ENCODE measurements around the gene TTLL8.

The TTLL8 gene

GRCh38 chr22:49972163-49973017 is 85.7 kb downstream of the TTLL8 start:
- TF ChIP-seq FOXP2 (optimal IDR thresholded peaks at IDR 0.05; ENCODE audit: borderline replicate concordance, extremely low read depth, extremely low read length, insufficient read depth) (no peak), SIN3A (IDR thresholded peaks at IDR 0.05; ENCODE audit: borderline replicate concordance, insufficient read depth, low read length) (no peak), POLR2AphosphoS5 (IDR thresholded peaks at IDR 0.05; ENCODE audit: low read depth, low read length) (no peak), TAF1 (IDR thresholded peaks at IDR 0.05; ENCODE audit: borderline replicate concordance, insufficient read depth, low read length) (no peak), REST (IDR thresholded peaks at IDR 0.05; ENCODE audit: insufficient read depth in 1 of 2, low read depth in 2 of 2, low read length in 2 of 2) (no peak)

GRCh38 chr22:49971232-49972162 is 86.6 kb downstream of the TTLL8 start:
- TF ChIP-seq TAF1 (IDR thresholded peaks at IDR 0.05; ENCODE audit: borderline replicate concordance, insufficient read depth, low read length) (no peak), REST (IDR thresholded peaks at IDR 0.05; ENCODE audit: insufficient read depth in 1 of 2, low read depth in 2 of 2, low read length in 2 of 2) (no peak), FOXP2 (optimal IDR thresholded peaks at IDR 0.05; ENCODE audit: borderline replicate concordance, extremely low read depth, extremely low read length, insufficient read depth) (no peak), POLR2AphosphoS5 (IDR thresholded peaks at IDR 0.05; ENCODE audit: low read depth, low read length) (no peak), SIN3A (IDR thresholded peaks at IDR 0.05; ENCODE audit: borderline replicate concordance, insufficient read depth, low read length) (no peak)

GRCh38 chr22:49970528-49971231 is 87.4 kb downstream of the TTLL8 start:
- TF ChIP-seq REST (IDR thresholded peaks at IDR 0.05; ENCODE audit: insufficient read depth in 1 of 2, low read depth in 2 of 2, low read length in 2 of 2): 0 out of 4 replicates have a peak, but pooled peaks of 1 of the 2 experiments have one; percentile 24
- no peak for TF ChIP-seq POLR2AphosphoS5 (IDR thresholded peaks at IDR 0.05; ENCODE audit: low read depth, low read length)
- peak; percentile 46 for TF ChIP-seq FOXP2 (optimal IDR thresholded peaks at IDR 0.05; ENCODE audit: borderline replicate concordance, extremely low read depth, extremely low read length, insufficient read depth)
- TF ChIP-seq TAF1 (IDR thresholded peaks at IDR 0.05; ENCODE audit: borderline replicate concordance, insufficient read depth, low read length): no peak
- TF ChIP-seq SIN3A (IDR thresholded peaks at IDR 0.05; ENCODE audit: borderline replicate concordance, insufficient read depth, low read length): no peak

- TF ChIP-seq TAF1 (IDR thresholded peaks at IDR 0.05; ENCODE audit: borderline replicate concordance, insufficient read depth, low read length): no peak
- no peak for TF ChIP-seq FOXP2 (optimal IDR thresholded peaks at IDR 0.05; ENCODE audit: borderline replicate concordance, extremely low read depth, extremely low read length, insufficient read depth)
- no peak for TF ChIP-seq POLR2AphosphoS5 (IDR thresholded peaks at IDR 0.05; ENCODE audit: low read depth, low read length)
- TF ChIP-seq REST (IDR thresholded peaks at IDR 0.05; ENCODE audit: insufficient read depth in 1 of 2, low read depth in 2 of 2, low read length in 2 of 2): no peak
- no peak for TF ChIP-seq SIN3A (IDR thresholded peaks at IDR 0.05; ENCODE audit: borderline replicate concordance, insufficient read depth, low read length)
Observed at GRCh38 chr22:49969751-49970527, 88.2 kb downstream of the TTLL8 start.

Measured in PFSK-1 (cell line).